Left lung (tissue), 10 donors: Measurements from ENCODE around the gene BAIAP2. TPM values are rescaled to one million over a fixed set of nuclear protein-coding genes. Genes with fewer than 3 reads are reported as not detected.

Experiments used
- ATAC-seq: fragments of 200-7000 bp; cut with Tn5 transposase; one replicate; pipeline ENCODE4 v1.9.1; 2020; ENCODE audit warnings: moderate library complexity
- DNase-seq, 4 donors: peaks; one replicate each; pipeline ENCODE4 v3.0.0-alpha.2; 2013 to 2020
- H3K27ac ChIP-seq, 2 donors: fragments of 200-600 bp; sonication (generic) in 1 of 2; one replicate each; pipeline versions ENCODE4 v1.5.0 to v1.8.0; 2020 to 2021
- H3K27me3 ChIP-seq, 2 donors: fragments of 200-600 bp; sonication (generic) in 1 of 2; one replicate each; pipeline versions ENCODE4 v1.5.0 to v1.8.0; 2020 to 2021
- H3K36me3 ChIP-seq, 2 donors: fragments of 200-600 bp; sonication (generic) in 1 of 2; one replicate each; pipeline versions ENCODE4 v1.5.0 to v1.8.0; 2020 to 2021
- H3K4me1 ChIP-seq, 2 donors: fragments of 200-600 bp; one replicate each; pipeline ENCODE4 v1.8.0; 2021
- H3K4me3 ChIP-seq, 2 donors: fragments of 200-600 bp; sonication (generic) in 1 of 2; one replicate each; pipeline versions ENCODE4 v1.5.0 to v1.8.0; 2020 to 2021; ENCODE audit warnings: mild to moderate bottlenecking in 1 of 2
- H3K9me3 ChIP-seq, 2 donors: fragments of 200-600 bp; sonication (generic) in 1 of 2; one replicate each; pipeline versions ENCODE4 v1.5.0 to v1.8.0; 2020 to 2021
- CTCF ChIP-seq, 2 donors: fragments of 200-600 bp; sonication (generic) in 1 of 2; IDR thresholded peaks; one replicate each; pipeline versions ENCODE4 v1.5.0 to v1.8.0; 2021; ENCODE audit warnings: antibody characterized with exemption in 2 of 2
- intact Hi-C, 2 donors: fragments of 100-400 bp; cut with DNase I; formaldehyde crosslinking; loops; one replicate each; pipeline versions ENCODE4 v1.11.2 to v1.14.2; 2022
- polyA plus RNA-seq, 6 donors: library from polyadenylated mRNA; unstranded; fragments of 120-200 nt; gene quantifications; one replicate each; pipeline ENCODE4 v1.2.1, GENCODE V29; 2013; ENCODE audit not compliant: insufficient read length in 6 of 6
- total RNA-seq, 2 donors: library from RNA; stranded (reverse); fragmentation: NEBNext Ultra II Directional; extraction: Animal tissue kit (Norgen Biotek cat#: 25700); gene quantifications; one replicate each; pipeline ENCODE4 v1.2.1, GENCODE V29; 2021
- donor health status: DM: no; HTN: yes; CAD: no.
- donor health status: DM: no; HTN: no; CAD: no.

BAIAP2 gene
- total and polyA plus RNA-seq, 8 donors, result 40.9 to 135 (median 52.6) TPM

- no peaks in the 10 kb centered on the region for H3K27me3 ChIP-seq
These were observed 55.6 kb downstream of the BAIAP2 start for GRCh38 chr17:81090361-81091136.

DNA sequence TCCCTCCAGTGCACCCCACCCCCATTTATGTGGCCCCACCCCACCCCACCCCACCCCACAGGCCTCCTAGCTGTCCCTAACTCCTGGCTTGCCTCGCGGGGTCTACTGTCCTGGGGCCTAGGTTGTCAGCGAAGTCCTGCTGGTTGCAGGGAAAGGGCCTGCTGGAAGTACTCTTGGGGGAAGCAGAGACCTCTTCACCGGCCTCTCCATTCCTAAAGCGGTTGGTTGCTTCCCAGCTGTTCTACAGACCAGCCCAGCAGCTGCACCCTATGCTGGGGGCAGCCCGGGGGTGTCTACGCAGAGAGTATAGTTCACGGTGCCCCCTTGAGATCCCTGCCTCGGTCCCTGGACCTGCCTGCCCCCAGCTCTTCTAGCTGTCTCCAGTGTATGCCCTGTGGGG lies 56.2 kb downstream of the BAIAP2 start:
- TF ChIP-seq CTCF (IDR thresholded peaks at IDR 0.05), result no peak
- DNase-seq, result no peak
- H3K4me3 ChIP-seq, result no peak overlapping the region
- no peak for ATAC-seq
- H3K27me3 ChIP-seq, result no peaks in the 10 kb centered on the region
- no peaks in the 10 kb centered on the region for H3K9me3 ChIP-seq
- peak overlapping the region in 1 of 2 donors; percentile 15 for H3K27ac ChIP-seq
- intact Hi-C loops, result no loop called here
- H3K4me1 ChIP-seq, result peaks cover 19 to 46% of the 10 kb centered on the region in 2 donors
- peaks cover 0 to 27% of the 10 kb centered on the region in 2 donors for H3K36me3 ChIP-seq

More at GRCh38 chr17:81090361-81091136, 55.6 kb downstream of the BAIAP2 start:
- Histone ChIP-seq H3K27ac (peak overlapping the region in 1 of 2 donors; percentile 57), H3K4me1 (peaks cover 19 to 40% of the 10 kb centered on the region in 2 donors), H3K4me3 (no peak overlapping the region), H3K9me3 (no peaks in the 10 kb centered on the region), H3K36me3 (peaks cover 0 to 33% of the 10 kb centered on the region in 2 donors)
- no peak for TF ChIP-seq CTCF (IDR thresholded peaks at IDR 0.05)
- intact Hi-C loops, result no loop called here
- DNase-seq (peak in 3 of 4 donors; percentile 53 to 92 (median 87)), ATAC-seq (peak; percentile 73)

DNA sequence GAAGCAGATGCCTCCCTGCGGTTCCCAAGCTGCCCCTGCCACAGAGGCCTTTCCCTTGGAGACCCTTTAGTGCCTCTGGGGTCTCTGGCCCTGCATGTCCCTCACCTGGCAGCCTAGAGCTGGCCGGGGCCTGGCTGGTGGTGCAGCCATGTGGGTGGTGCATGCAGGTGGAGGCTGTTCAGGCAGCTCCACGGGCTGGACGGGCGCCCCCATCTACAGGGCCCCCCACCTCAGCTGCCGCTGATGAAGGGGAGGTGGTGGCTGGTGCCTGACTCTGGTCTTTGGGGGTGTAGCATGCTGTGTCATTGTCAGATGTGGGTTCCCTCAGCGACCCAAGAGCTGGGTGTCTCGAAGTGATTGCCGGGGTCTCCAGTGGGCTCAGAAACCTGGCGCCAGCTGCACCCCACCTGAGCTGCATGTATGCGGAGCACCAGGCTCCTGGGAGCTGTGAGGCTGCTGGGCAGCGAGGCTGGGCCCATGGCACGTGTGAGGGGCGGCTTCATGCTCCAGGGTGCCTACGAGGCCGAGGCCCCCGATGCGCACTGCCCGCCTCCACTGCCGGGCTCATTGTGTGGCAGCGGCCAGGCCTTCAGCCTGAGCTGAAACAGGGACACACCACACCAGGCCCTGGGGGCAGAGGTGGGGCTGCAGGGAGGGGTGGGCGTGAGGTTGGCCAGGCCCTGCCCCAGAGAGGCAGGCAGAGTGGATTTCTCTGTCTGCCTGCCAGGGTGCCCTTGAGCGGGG lies 57.0 kb downstream of the BAIAP2 start:
- peak overlapping the region in 1 of 2 donors; percentile 15 for H3K27ac ChIP-seq
- no peaks in the 10 kb centered on the region for H3K27me3 ChIP-seq
- H3K9me3 ChIP-seq, result no peaks in the 10 kb centered on the region
- DNase-seq (no peak), ATAC-seq (no peak)
- intact Hi-C loops, result no loop called here
- H3K4me3 ChIP-seq, result no peak overlapping the region
- TF ChIP-seq CTCF (IDR thresholded peaks at IDR 0.05), result no peak
- H3K36me3 ChIP-seq, result peaks cover 0 to 19% of the 10 kb centered on the region in 2 donors
- H3K4me1 ChIP-seq, result peaks cover 26 to 54% of the 10 kb centered on the region in 2 donors

DNA sequence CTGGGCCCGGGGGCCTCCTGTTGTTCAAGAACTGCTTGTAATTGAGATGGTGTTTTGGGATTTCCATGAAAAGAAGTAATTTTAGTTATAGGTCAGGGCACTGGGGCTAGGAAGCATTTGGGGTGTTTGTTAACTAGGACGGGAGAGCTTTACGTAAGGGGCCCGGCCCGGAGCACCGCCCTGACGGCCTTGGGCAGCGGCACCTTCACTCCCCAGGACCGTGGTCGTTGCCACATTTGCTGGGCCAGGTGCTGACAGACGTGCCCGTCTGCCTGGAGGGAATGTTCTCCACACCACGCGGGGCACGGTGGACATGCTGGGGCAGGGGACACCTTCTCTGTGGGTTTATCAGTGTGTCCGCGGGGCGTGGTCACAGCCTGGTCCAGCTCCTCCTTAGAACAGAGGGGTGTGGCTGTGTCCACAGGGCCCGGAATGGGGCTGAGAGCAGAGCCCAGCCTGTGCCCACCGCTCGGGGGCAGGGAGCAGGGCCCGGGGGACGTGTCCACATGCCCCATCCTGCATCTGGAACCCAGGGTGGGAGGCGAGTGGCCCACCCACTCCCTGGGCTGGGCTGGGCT lies 57.7 kb downstream of the BAIAP2 start:
- Histone ChIP-seq H3K9me3 (no peaks in the 10 kb centered on the region), H3K4me1 (peaks cover 33 to 61% of the 10 kb centered on the region in 2 donors), H3K4me3 (no peak overlapping the region), H3K36me3 (peaks cover 0 to 13% of the 10 kb centered on the region in 2 donors), H3K27ac (no peak overlapping the region), H3K27me3 (no peaks in the 10 kb centered on the region)
- TF ChIP-seq CTCF (IDR thresholded peaks at IDR 0.05), result no peak
- ATAC-seq, result no peak
- DNase-seq, result no peak
- intact Hi-C loops, result no loop called here
